ENCODE data around the gene ST7. TPM values are rescaled to one million over a fixed set of nuclear protein-coding genes. Genes with fewer than 3 reads are reported as not detected.

The ST7 gene
- total RNA-seq, 1 experiment from 2014 or later, result 12.4 TPM

DNA sequence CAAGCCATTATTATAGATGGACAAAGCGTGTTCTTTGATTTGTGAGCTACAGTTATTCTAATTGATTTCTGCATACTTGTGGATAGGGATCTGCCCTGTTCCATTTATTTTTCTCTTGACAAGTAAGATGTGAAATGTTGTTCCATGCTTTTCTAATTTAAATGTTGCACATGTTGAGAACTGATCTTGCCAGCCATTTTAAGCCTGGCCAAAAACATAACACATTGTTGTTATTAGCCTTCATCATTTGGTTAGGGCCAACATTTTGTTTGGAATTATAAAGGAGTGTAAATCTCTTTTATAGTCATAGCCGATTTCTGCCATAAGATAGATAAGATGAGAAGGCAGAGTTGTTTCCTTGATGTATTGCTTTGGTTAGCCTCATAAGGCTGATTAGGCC, 252.6 kb downstream of the ST7 start (continued):
- TF ChIP-seq ESRRA (CRISPR knock-in tag; IDR thresholded peaks at IDR 0.05; ENCODE audit: borderline replicate concordance), result no peak

GRCh38 chr7:117208257-117208656, 255.0 kb downstream of the ST7 start:
- peaks cover 12% of the 10 kb centered on the region for H3K4me1 Mint-ChIP-seq
- no peak overlapping the region for H3K27ac Mint-ChIP-seq
- no peak for TF ChIP-seq TEAD4 (CRISPR knock-in tag; IDR thresholded peaks at IDR 0.05)
- TF ChIP-seq ZNF396 (CRISPR knock-in tag; IDR thresholded peaks at IDR 0.05; ENCODE audit: borderline replicate concordance), result no peak
- TF ChIP-seq RELA (CRISPR knock-in tag; IDR thresholded peaks at IDR 0.05; ENCODE audit: borderline replicate concordance), result no peak
- no peak for TF ChIP-seq CREM (CRISPR knock-in tag; IDR thresholded peaks at IDR 0.05)
- no peak for TF ChIP-seq NR3C1 (CRISPR knock-in tag; conservative IDR thresholded peaks at IDR 0.05; ENCODE audit: low read depth)
- TF ChIP-seq NFATC4 (CRISPR knock-in tag; IDR thresholded peaks at IDR 0.05), result no peak
- TF ChIP-seq, protein P1, sequence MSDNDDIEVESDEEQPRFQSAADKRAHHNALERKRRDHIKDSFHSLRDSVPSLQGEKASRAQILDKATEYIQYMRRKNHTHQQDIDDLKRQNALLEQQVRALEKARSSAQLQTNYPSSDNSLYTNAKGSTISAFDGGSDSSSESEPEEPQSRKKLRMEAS (CRISPR knock-in tag; IDR thresholded peaks at IDR 0.05), result no peak
- no peak for TF ChIP-seq E2F5 (CRISPR knock-in tag; IDR thresholded peaks at IDR 0.05)
- no peak for TF ChIP-seq CBFB (CRISPR knock-in tag; IDR thresholded peaks at IDR 0.05; ENCODE audit: low read depth)
- TF ChIP-seq, protein P2, sequence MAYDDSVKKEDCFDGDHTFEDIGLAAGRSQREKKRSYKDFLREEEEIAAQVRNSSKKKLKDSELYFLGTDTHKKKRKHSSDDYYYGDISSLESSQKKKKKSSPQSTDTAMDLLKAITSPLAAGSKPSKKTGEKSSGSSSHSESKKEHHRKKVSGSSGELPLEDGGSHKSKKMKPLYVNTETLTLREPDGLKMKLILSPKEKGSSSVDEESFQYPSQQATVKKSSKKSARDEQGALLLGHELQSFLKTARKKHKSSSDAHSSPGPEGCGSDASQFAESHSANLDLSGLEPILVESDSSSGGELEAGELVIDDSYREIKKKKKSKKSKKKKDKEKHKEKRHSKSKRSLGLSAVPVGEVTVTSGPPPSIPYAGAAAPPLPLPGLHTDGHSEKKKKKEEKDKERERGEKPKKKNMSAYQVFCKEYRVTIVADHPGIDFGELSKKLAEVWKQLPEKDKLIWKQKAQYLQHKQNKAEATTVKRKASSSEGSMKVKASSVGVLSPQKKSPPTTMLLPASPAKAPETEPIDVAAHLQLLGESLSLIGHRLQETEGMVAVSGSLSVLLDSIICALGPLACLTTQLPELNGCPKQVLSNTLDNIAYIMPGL (CRISPR knock-in tag; IDR thresholded peaks at IDR 0.05), result no peak
- TF ChIP-seq ZNF423 (CRISPR knock-in tag; IDR thresholded peaks at IDR 0.05), result no peak
- TF ChIP-seq, protein P3, sequence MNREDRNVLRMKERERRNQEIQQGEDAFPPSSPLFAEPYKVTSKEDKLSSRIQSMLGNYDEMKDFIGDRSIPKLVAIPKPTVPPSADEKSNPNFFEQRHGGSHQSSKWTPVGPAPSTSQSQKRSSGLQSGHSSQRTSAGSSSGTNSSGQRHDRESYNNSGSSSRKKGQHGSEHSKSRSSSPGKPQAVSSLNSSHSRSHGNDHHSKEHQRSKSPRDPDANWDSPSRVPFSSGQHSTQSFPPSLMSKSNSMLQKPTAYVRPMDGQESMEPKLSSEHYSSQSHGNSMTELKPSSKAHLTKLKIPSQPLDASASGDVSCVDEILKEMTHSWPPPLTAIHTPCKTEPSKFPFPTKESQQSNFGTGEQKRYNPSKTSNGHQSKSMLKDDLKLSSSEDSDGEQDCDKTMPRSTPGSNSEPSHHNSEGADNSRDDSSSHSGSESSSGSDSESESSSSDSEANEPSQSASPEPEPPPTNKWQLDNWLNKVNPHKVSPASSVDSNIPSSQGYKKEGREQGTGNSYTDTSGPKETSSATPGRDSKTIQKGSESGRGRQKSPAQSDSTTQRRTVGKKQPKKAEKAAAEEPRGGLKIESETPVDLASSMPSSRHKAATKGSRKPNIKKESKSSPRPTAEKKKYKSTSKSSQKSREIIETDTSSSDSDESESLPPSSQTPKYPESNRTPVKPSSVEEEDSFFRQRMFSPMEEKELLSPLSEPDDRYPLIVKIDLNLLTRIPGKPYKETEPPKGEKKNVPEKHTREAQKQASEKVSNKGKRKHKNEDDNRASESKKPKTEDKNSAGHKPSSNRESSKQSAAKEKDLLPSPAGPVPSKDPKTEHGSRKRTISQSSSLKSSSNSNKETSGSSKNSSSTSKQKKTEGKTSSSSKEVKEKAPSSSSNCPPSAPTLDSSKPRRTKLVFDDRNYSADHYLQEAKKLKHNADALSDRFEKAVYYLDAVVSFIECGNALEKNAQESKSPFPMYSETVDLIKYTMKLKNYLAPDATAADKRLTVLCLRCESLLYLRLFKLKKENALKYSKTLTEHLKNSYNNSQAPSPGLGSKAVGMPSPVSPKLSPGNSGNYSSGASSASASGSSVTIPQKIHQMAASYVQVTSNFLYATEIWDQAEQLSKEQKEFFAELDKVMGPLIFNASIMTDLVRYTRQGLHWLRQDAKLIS (CRISPR knock-in tag; IDR thresholded peaks at IDR 0.05; ENCODE audit: borderline replicate concordance), result no peak
- TF ChIP-seq GABPB1 (CRISPR knock-in tag; IDR thresholded peaks at IDR 0.05), result no peak
- TF ChIP-seq, protein P4, sequence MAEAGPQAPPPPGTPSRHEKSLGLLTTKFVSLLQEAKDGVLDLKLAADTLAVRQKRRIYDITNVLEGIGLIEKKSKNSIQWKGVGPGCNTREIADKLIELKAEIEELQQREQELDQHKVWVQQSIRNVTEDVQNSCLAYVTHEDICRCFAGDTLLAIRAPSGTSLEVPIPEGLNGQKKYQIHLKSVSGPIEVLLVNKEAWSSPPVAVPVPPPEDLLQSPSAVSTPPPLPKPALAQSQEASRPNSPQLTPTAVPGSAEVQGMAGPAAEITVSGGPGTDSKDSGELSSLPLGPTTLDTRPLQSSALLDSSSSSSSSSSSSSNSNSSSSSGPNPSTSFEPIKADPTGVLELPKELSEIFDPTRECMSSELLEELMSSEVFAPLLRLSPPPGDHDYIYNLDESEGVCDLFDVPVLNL (CRISPR knock-in tag; IDR thresholded peaks at IDR 0.05; ENCODE audit: borderline replicate concordance, low read depth), result no peak
- no peak for TF ChIP-seq ARID4B (CRISPR knock-in tag; IDR thresholded peaks at IDR 0.05; ENCODE audit: borderline replicate concordance)
- TF ChIP-seq ELF4 (CRISPR knock-in tag; IDR thresholded peaks at IDR 0.05; ENCODE audit: low read depth), result no peak
- no peak for TF ChIP-seq IRF1 (CRISPR knock-in tag; IDR thresholded peaks at IDR 0.05)
- TF ChIP-seq, protein P5, sequence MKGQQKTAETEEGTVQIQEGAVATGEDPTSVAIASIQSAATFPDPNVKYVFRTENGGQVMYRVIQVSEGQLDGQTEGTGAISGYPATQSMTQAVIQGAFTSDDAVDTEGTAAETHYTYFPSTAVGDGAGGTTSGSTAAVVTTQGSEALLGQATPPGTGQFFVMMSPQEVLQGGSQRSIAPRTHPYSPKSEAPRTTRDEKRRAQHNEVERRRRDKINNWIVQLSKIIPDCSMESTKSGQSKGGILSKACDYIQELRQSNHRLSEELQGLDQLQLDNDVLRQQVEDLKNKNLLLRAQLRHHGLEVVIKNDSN (CRISPR knock-in tag; IDR thresholded peaks at IDR 0.05), result no peak
- no peak for DNase-seq (ENCODE audit: low spot score)
- CTCF ChIA-PET, result no interaction called here
- H3K9me3 Mint-ChIP-seq, result no peaks in the 10 kb centered on the region
- H3K27me3 Mint-ChIP-seq (ENCODE audit: low read depth), result no peaks in the 10 kb centered on the region
- ATAC-seq, result no peak
- 0 out of 2 replicates have a peak, but pooled peaks cover 4% of the 10 kb centered on the region for H3K36me3 Mint-ChIP-seq
- POLR2A ChIA-PET, result no interaction called here
- H3K4me3 Mint-ChIP-seq, result no peak overlapping the region

Measured in WTC11 (cell line).